Right lobe of liver (tissue), 4 donors: ENCODE measurements around the gene ZSCAN9.

Experiments used
- CTCF ChIP-seq, 4 donors: fragments of 200-600 bp in 3 of 4; fragments of 450-650 bp in 1 of 4; IDR thresholded peaks; one replicate each; pipeline versions ENCODE4 v1.5.1 to v1.8.0; 2016 to 2022; ENCODE audit warnings: antibody characterized with exemption in 4 of 4, mild to moderate bottlenecking in 2 of 4
- POLR2A ChIP-seq: fragments of 450-650 bp; IDR thresholded peaks from one replicate; pipeline ENCODE4 v1.6.1; 2017; ENCODE audit warnings: antibody characterized with exemption, mild to moderate bottlenecking
- donor health status: DM: no; HTN: no; CAD: no.
- donor health status: DM: no; HTN: no; CAD: no.
- donor health status: DM: no; HTN: yes; CAD: no.

DNA sequence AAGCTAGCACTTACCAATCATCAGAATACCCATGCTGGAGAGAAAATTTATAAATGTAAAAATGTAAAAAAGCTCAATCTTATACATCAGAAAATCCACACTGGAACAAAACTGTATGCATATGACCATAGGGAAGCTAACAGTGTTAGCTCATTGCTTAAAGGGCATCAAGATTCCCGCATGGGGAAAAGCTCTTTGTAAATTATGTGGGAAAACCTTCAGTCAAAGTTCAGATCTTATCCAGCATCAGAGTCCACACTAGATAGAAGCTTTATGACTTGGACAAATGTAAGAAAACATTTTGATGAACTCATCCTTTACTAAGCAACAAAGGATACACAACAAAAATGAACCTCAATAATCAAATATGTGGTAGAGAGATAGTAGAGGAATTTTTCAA lies 48.7 kb upstream of the ZSCAN9 start:
- TF ChIP-seq CTCF (IDR thresholded peaks at IDR 0.05) (no peak), POLR2A (no peak)
